NCI-H128 (cell line): ENCODE data around the gene PYGO1.
"Not testable (repeated sequence)": the region's sequence is repeated elsewhere in the genome, so short reads cannot be mapped to it uniquely, and the experiment has no call there.

ENCODE experiments used
- DNase-seq: peaks from one replicate; lab custom pipeline; 2025; ENCODE audit not compliant: unreplicated experiment; lab: John Stamatoyannopoulos, UW

Gene PYGO1

GRCh38 chr15:55513152-55513551, 75.0 kb downstream of the PYGO1 start:
- no peak for DNase-seq

- no peak for DNase-seq
Measured at GRCh38 chr15:55507567-55507966, 80.6 kb downstream of the PYGO1 start.

GRCh38 chr15:55505407-55505806, 82.7 kb downstream of the PYGO1 start:
- DNase-seq = not testable (repeated sequence)

GRCh38 chr15:55499151-55499550, 89.0 kb downstream of the PYGO1 start:
- DNase-seq = no peak

GRCh38 chr15:55498109-55498938, 89.8 kb downstream of the PYGO1 start:
- peak; percentile 27 for DNase-seq

- DNase-seq = no peak
Measured at GRCh38 chr15:55496716-55497115, 91.4 kb downstream of the PYGO1 start.

GRCh38 chr15:55494931-55495330, 93.2 kb downstream of the PYGO1 start:
- no peak for DNase-seq

GRCh38 chr15:55488952-55489600, 99.1 kb downstream of the PYGO1 start:
- DNase-seq = not testable (repeated sequence)
